SW 1271 (cell line): Measurements from ENCODE around the gene ME3.
"Not testable (repeated sequence)": the region's sequence is repeated elsewhere in the genome, so short reads cannot be mapped to it uniquely, and the experiment has no call there.

Experiments
- DNase-seq, 2 experiments: peaks; one replicate each; lab custom pipeline; 2025; lab: John Stamatoyannopoulos, UW

Gene ME3

GRCh38 chr11:86459682-86460460, 212.5 kb downstream of the ME3 start:
- peak; percentile 73 to 87 for DNase-seq

GRCh38 chr11:86459002-86459385, 213.4 kb downstream of the ME3 start:
- DNase-seq = no peak

- DNase-seq = no peak
Observed at GRCh38 chr11:86458294-86459001, 214.0 kb downstream of the ME3 start.

- DNase-seq = peak; percentile 40 to 86
Observed at GRCh38 chr11:86456075-86456939, 216.1 kb downstream of the ME3 start.

GRCh38 chr11:86453290-86454030, 219.0 kb downstream of the ME3 start:
- no peak for DNase-seq

- DNase-seq = no peak
Observed at GRCh38 chr11:86449993-86450629, 222.3 kb downstream of the ME3 start.

GRCh38 chr11:86447763-86448480, 224.5 kb downstream of the ME3 start:
- no peak for DNase-seq

GRCh38 chr11:86446924-86447285, 225.5 kb downstream of the ME3 start:
- DNase-seq = no peak

- DNase-seq = no peak
Observed at GRCh38 chr11:86446163-86446923, 226.1 kb downstream of the ME3 start.

GRCh38 chr11:86444981-86445380, 227.4 kb downstream of the ME3 start:
- DNase-seq = no peak

GRCh38 chr11:86443415-86443814, 229.0 kb downstream of the ME3 start:
- no peak for DNase-seq

- DNase-seq = no peak
Observed at GRCh38 chr11:86442827-86443226, 229.6 kb downstream of the ME3 start.

- DNase-seq = no peak
Observed at GRCh38 chr11:86442420-86442819, 230.0 kb downstream of the ME3 start.

- no peak for DNase-seq
Observed at GRCh38 chr11:86440843-86441242, 231.6 kb downstream of the ME3 start.

GRCh38 chr11:86440305-86440716, 232.1 kb downstream of the ME3 start:
- DNase-seq = no peak

GRCh38 chr11:86438685-86439084, 233.7 kb downstream of the ME3 start:
- no peak for DNase-seq

GRCh38 chr11:86435711-86436110, 236.7 kb downstream of the ME3 start:
- no peak for DNase-seq

GRCh38 chr11:86433361-86434095, 238.9 kb downstream of the ME3 start:
- not testable (repeated sequence) for DNase-seq

GRCh38 chr11:86431258-86431657, 241.2 kb downstream of the ME3 start:
- DNase-seq = peak; percentile 12 to 40
